ENCODE results near the gene VRK2.

DNA sequence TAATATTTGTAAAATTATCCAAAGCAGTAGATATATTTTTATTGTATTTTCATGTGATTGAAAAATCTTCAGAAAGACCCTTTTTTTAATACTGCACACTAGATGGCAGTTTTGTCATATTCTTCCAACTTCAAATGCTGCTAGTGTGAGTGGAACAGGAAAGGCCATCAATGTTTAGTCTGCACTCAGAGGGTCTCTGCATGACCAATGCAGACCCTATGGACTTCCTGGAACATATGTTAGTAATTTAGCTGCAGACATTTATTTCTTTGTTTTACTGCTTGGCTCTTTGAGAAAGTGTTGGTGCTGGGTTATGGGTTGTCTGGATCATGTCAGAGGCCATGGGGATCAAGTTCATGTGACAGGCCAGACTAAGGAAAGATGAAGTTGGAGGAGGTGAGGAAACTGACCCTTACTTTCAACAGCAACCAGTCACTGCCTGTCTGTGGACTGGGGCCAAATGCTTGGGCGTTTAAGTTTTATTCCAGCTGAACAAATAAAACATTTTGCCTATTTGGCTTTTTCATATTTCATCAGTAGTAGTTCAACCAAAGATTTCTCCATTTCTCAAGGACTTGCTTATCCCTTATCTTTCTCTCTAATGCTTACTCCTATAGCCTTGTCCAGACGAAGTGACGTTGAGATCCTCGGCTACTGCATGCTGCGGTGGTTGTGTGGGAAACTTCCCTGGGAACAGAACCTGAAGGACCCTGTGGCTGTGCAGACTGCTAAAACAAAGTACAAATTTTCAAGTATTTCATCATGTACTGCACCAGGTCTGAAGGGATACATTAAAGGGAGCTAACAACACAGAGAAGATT lies 84.8 kb downstream of the VRK2 start:
- TF ChIP-seq, protein P1, sequence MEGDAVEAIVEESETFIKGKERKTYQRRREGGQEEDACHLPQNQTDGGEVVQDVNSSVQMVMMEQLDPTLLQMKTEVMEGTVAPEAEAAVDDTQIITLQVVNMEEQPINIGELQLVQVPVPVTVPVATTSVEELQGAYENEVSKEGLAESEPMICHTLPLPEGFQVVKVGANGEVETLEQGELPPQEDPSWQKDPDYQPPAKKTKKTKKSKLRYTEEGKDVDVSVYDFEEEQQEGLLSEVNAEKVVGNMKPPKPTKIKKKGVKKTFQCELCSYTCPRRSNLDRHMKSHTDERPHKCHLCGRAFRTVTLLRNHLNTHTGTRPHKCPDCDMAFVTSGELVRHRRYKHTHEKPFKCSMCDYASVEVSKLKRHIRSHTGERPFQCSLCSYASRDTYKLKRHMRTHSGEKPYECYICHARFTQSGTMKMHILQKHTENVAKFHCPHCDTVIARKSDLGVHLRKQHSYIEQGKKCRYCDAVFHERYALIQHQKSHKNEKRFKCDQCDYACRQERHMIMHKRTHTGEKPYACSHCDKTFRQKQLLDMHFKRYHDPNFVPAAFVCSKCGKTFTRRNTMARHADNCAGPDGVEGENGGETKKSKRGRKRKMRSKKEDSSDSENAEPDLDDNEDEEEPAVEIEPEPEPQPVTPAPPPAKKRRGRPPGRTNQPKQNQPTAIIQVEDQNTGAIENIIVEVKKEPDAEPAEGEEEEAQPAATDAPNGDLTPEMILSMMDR (IDR thresholded peaks at IDR 0.05) = no peak
- TF ChIP-seq POLR2A (IDR thresholded peaks at IDR 0.05) (no peak), POLR2AphosphoS5 (IDR thresholded peaks at IDR 0.05) (no peak)

Measured in breast epithelium (tissue), 3 donors.